Neural crest cell (in vitro differentiated cells): ENCODE data around the gene SPATA13. TPM values are rescaled to one million over a fixed set of nuclear protein-coding genes. Genes with fewer than 3 reads are reported as not detected.

Experiments
- DNase-seq: peaks from one replicate; pipeline ENCODE4 v3.0.0; 2021; ENCODE audit warnings: low read depth, mixed read lengths, low spot score
- H3K27ac Mint-ChIP-seq: one replicate; pipeline ENCODE4 v1.8.0; 2021; ENCODE audit warnings: mild to moderate bottlenecking, mixed read lengths; ENCODE audit not compliant: unreplicated experiment
- H3K27me3 Mint-ChIP-seq: 2 replicates; pipeline ENCODE4 v1.8.0; 2021; ENCODE audit warnings: low read depth, mild to moderate bottlenecking, mixed read lengths
- H3K36me3 Mint-ChIP-seq: 2 replicates; pipeline ENCODE4 v1.8.0; 2021; ENCODE audit warnings: low read depth, mild to moderate bottlenecking, mixed read lengths
- H3K4me1 Mint-ChIP-seq: 2 replicates; pipeline ENCODE4 v1.8.0; 2021; ENCODE audit warnings: mixed read lengths
- H3K4me3 Mint-ChIP-seq: one replicate; pipeline ENCODE4 v1.8.0; 2021; ENCODE audit warnings: mild to moderate bottlenecking, mixed read lengths
- H3K9me3 Mint-ChIP-seq: 2 replicates; pipeline ENCODE4 v1.8.0; 2021; ENCODE audit warnings: mixed read lengths
- CTCF ChIP-seq: fragments of 200-600 bp; sonication (generic); conservative IDR thresholded peaks from 2 replicates; pipeline ENCODE4 v1.5.0; 2021; ENCODE audit warnings: antibody characterized with exemption, mild to moderate bottlenecking
- total RNA-seq: library from RNA; stranded (reverse); gene quantifications from 2 replicates; pipeline ENCODE4 v1.2.1, GENCODE V29; 2021

The SPATA13 gene
- total RNA-seq, 1 donor from 2014 or later, result 45.8 TPM

- no peaks in the 10 kb centered on the region for H3K9me3 Mint-ChIP-seq
- no peak for DNase-seq
- TF ChIP-seq CTCF, result no peak
- no peak overlapping the region for H3K4me3 Mint-ChIP-seq
- H3K36me3 Mint-ChIP-seq, result peaks cover 16% of the 10 kb centered on the region
- no peaks in the 10 kb centered on the region for H3K27me3 Mint-ChIP-seq
- H3K4me1 Mint-ChIP-seq, result peaks cover 66% of the 10 kb centered on the region
- H3K27ac Mint-ChIP-seq, result no peak overlapping the region
Measured at GRCh38 chr13:24175847-24176246, 15.3 kb downstream of the SPATA13 start.

DNA sequence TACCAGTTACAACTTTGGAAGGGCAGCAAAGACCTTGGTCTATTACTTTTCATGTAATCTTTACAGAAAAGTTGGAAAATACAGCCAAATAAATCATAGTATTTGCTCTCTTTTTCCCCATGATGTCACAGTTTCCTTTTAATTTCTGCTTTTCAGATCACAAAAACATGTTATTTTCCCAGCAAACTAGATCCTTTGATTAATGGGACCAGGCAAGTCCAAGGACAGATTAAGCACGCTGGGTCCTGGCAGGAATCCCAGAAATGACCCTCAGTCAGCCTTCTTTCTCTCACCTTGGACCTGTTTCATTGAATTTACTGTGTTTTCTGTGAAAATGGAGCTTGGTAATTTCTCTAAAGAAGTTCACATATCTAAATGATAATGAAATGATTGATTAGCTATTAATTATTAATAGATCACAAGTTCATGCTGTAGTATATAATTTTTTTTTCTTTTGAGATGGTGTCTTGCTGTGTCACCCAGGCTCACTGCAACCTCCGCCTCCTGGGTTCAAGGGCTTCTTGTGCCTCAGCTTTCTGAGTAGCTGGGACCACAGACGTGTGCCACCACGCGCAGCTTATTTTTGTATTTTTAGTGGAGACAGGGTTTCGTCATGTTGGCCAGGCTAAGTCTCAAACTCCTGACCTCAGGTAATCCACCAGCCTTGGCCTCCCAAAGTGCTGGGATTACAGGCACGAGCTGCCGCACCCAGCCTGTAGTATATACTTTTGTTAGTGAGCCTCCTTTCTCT, 16.0 kb downstream of the SPATA13 start:
- DNase-seq, result no peak

DNA sequence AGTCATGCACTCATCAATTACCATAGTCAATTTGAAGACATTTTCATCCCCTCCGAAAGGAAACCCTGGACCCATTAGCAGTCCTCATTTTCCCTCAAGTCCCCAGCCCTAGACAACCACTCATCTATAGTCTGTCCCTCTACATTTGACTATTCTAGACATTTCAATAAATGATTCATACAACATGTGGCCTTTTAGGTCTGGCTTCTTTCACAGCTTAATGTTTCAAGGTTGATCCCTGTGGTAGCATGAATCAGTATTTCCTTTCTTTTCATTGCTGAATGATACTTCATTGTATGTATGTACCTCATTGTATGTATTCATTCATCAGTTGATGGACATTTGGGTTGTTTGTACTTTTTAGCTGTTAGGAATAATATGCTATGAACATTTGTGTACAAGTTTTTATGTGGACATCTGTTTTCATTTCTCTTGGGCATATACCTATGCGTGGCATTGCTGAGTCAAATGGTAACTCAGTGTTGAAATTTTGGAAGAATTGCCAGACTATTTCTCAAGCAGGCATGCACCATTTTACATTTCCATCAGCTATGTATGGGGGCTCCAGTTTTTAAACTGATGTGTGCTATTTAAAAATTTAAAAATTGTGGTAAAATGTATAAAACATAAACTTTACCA, 18.4 kb downstream of the SPATA13 start:
- peaks cover 8% of the 10 kb centered on the region for H3K36me3 Mint-ChIP-seq

More for the DNA sequence above, 16.0 kb downstream of the SPATA13 start:
- TF ChIP-seq CTCF, result no peak
- H3K4me1 Mint-ChIP-seq, result peaks cover 67% of the 10 kb centered on the region
- H3K4me3 Mint-ChIP-seq, result no peak overlapping the region
- no peak overlapping the region for H3K27ac Mint-ChIP-seq
- H3K36me3 Mint-ChIP-seq, result peaks cover 13% of the 10 kb centered on the region
- H3K9me3 Mint-ChIP-seq, result no peaks in the 10 kb centered on the region
- no peaks in the 10 kb centered on the region for H3K27me3 Mint-ChIP-seq

GRCh38 chr13:24179486-24179850, 18.9 kb downstream of the SPATA13 start:
- H3K27me3 Mint-ChIP-seq, result no peaks in the 10 kb centered on the region
- H3K27ac Mint-ChIP-seq, result no peak overlapping the region
- DNase-seq, result no peak
- peaks cover 5% of the 10 kb centered on the region for H3K36me3 Mint-ChIP-seq
- H3K4me3 Mint-ChIP-seq, result no peak overlapping the region
- TF ChIP-seq CTCF, result no peak
- no peaks in the 10 kb centered on the region for H3K9me3 Mint-ChIP-seq
- peaks cover 72% of the 10 kb centered on the region for H3K4me1 Mint-ChIP-seq

More for the DNA sequence above, 18.4 kb downstream of the SPATA13 start:
- H3K27me3 Mint-ChIP-seq, result no peaks in the 10 kb centered on the region
- peaks cover 72% of the 10 kb centered on the region for H3K4me1 Mint-ChIP-seq
- DNase-seq, result no peak
- no peak for TF ChIP-seq CTCF
- no peak overlapping the region for H3K4me3 Mint-ChIP-seq
- H3K9me3 Mint-ChIP-seq, result no peaks in the 10 kb centered on the region
- H3K27ac Mint-ChIP-seq, result no peak overlapping the region

DNA sequence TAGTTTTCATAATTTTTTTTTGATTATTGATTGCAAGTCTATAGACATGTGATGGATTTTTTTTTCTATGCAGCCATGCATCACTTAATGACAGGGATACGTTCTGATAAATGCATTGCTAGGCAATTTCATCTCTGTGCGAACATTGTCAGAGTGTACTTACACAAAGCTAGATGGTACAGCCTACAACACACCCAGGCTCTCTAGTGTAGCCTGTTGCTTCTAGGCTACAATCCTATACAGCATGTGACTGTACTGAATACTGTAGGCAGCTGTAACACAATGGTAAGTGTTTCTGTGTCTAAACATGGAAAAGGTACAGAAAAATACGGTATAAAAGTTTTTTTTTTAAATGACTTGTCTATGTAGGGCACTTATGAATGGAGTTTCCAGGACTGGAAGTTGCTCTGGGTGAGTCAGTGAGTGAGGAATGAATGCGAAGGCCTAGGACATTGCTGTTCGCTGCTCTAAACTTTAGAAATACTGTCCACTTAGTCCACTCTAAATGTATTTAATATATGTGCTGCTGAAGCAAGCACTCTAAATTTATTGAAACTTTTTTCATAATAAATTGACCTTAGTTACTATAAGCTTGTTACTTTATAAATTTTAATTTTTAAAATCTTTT, 20.3 kb downstream of the SPATA13 start:
- Mint-ChIP-seq H3K4me1 (peaks cover 75% of the 10 kb centered on the region), H3K4me3 (no peak overlapping the region), H3K9me3 (no peaks in the 10 kb centered on the region), H3K27ac (no peak overlapping the region), H3K27me3 (no peaks in the 10 kb centered on the region), H3K36me3 (peaks cover 7% of the 10 kb centered on the region)
- no peak for TF ChIP-seq CTCF
- DNase-seq, result no peak
